ENCODE data around the gene DCST2.

Gene DCST2

GRCh38 chr1:154973344-154974101, 60.1 kb downstream of the DCST2 start:
- DNase-seq = peak; percentile 98

- DNase-seq = no peak
Measured at GRCh38 chr1:154972517-154973343, 60.9 kb downstream of the DCST2 start.

- no peak for DNase-seq
Measured at GRCh38 chr1:154972213-154972516, 61.4 kb downstream of the DCST2 start.

GRCh38 chr1:154971341-154971998, 62.1 kb downstream of the DCST2 start:
- no peak for DNase-seq

GRCh38 chr1:154970631-154971340, 62.8 kb downstream of the DCST2 start, which contains the start of gene SHC1:
Gene SHC1, minus strand, starts transcription at chr1:154970747. Its CDS starts 221 bp downstream, at chr1:154970526.
- DNase-seq = peak; percentile 70

- no peak for DNase-seq
Measured at GRCh38 chr1:154969860-154970452, 63.6 kb downstream of the DCST2 start.

- no peak for DNase-seq
Measured at GRCh38 chr1:154969246-154969645, 64.3 kb downstream of the DCST2 start.

- no peak for DNase-seq
Measured at GRCh38 chr1:154968731-154969130, 64.8 kb downstream of the DCST2 start.
